Measurements from ENCODE around the gene LGALS9. TPM values are rescaled to one million over a fixed set of nuclear protein-coding genes. Genes with fewer than 3 reads are reported as not detected.
"Not testable (repeated sequence)": the region's sequence is repeated elsewhere in the genome, so short reads cannot be mapped to it uniquely, and the experiment has no call there.

LGALS9 gene
- total RNA-seq, 4 donors from 2014 or later, result 8.9 to 36.4 (median 18.0) TPM

DNA sequence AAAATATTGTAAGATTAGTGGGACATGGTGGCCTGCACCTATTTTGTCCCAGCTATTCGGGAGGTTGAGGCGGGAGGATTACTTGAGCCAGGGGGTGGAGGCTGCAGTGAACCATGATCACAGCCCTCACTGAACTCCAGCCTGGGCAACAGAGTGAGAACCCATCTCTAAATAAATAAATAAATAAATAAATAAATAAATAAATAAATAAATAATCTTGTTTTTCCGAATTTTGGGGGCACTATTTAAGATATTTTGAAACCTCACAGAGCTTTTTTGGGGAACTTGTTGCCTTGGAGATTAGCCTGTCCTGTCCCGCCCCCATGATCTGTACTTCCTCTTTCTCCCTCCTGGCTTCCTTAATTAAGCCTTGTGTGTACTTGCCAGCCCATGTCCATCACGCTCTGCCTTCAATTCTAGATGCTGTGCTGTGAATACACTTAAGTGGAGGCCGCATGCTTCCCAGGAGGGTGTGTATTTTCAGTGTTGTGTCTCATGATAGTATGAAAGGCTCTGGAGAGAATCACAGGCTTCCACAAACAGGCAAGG is 4.4 kb downstream of the LGALS9 start:
- Histone ChIP-seq H3K27ac (no peak overlapping the region), H3K4me3 (replicated peaks in 1 of 3) (no peak overlapping the region), H3K36me3 (no peaks in the 10 kb centered on the region), H3K9me3 (no peaks in the 10 kb centered on the region), H3K4me1 (peaks cover 17 to 36% of the 10 kb centered on the region in 2 donors), H3K27me3 (no peaks in the 10 kb centered on the region)
- WGBS, 2 donors, result 90 to 91% methylated on average over 6 of the region's 6 CpGs
- DNase-seq, result no peak
- no peak for TF ChIP-seq POLR2A (IDR thresholded peaks at IDR 0.05)
- TF ChIP-seq, protein P1, sequence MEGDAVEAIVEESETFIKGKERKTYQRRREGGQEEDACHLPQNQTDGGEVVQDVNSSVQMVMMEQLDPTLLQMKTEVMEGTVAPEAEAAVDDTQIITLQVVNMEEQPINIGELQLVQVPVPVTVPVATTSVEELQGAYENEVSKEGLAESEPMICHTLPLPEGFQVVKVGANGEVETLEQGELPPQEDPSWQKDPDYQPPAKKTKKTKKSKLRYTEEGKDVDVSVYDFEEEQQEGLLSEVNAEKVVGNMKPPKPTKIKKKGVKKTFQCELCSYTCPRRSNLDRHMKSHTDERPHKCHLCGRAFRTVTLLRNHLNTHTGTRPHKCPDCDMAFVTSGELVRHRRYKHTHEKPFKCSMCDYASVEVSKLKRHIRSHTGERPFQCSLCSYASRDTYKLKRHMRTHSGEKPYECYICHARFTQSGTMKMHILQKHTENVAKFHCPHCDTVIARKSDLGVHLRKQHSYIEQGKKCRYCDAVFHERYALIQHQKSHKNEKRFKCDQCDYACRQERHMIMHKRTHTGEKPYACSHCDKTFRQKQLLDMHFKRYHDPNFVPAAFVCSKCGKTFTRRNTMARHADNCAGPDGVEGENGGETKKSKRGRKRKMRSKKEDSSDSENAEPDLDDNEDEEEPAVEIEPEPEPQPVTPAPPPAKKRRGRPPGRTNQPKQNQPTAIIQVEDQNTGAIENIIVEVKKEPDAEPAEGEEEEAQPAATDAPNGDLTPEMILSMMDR (IDR thresholded peaks at IDR 0.05), result no peak
- intact Hi-C loops (cut with DNase I), result no loop called here

DNA sequence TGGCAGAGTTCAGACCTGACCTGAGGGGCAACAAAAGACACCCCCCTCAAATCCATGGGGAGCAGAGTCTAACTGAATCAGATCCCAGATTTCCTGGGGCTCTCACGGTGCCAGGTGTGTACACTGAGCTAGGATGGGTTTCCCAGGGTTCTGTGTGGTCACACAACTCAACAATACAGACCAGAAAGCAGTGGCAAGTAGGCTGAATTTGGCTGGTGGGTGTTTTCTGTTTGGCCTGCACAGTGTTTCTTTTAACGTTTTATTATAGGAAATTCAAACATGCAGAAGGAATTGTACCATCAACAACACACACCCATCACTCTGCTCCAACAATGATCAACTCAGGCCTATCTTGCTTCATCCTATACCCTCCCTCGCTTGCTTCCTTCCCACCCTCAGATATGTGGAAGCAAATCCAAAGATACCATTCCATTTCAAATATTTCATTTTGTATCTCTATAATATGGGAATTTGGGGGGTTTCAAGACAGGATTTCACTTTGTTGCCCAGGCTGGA is 5.1 kb downstream of the LGALS9 start:
- H3K27ac ChIP-seq; H3K9me3 ChIP-seq; H3K27me3 ChIP-seq; H3K36me3 ChIP-seq; DNase-seq; H3K4me3 ChIP-seq (replicated peaks in 1 of 3); intact Hi-C loops (cut with DNase I): not testable (repeated sequence)
- WGBS, 2 donors, result 82 to 85% methylated on average over 3 of the region's 3 CpGs
- H3K4me1 ChIP-seq, result peaks cover 17 to 31% of the 10 kb centered on the region in 2 donors

DNA sequence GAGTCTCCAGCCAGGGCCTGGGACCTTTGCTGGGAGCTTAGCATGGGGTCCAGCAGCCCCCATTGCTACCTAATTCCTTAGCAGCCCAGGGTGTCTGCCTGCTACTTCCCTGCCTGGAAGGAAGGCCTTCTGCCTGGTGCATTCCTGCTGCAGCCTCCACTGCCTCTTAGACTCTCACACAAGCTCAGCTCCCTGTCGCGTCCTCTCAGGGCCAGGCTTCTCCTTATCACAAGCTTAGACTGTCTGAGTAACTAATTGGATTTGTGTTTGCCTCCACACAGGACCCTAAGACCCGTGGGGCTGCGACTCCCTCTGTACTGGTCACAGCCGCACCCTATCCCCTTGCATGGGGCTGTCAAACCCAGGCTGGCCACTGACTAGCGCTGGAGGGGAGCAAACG is 6.8 kb downstream of the LGALS9 start:
- H3K36me3 ChIP-seq; H3K27ac ChIP-seq; H3K4me3 ChIP-seq (replicated peaks in 1 of 3); intact Hi-C loops (cut with DNase I); H3K9me3 ChIP-seq; DNase-seq; H3K27me3 ChIP-seq: not testable (repeated sequence)
- 87 to 90% methylated on average over 3 to 4 of the region's 7 CpGs for WGBS, 2 donors
- peaks cover 7 to 15% of the 10 kb centered on the region in 2 donors for H3K4me1 ChIP-seq

DNA sequence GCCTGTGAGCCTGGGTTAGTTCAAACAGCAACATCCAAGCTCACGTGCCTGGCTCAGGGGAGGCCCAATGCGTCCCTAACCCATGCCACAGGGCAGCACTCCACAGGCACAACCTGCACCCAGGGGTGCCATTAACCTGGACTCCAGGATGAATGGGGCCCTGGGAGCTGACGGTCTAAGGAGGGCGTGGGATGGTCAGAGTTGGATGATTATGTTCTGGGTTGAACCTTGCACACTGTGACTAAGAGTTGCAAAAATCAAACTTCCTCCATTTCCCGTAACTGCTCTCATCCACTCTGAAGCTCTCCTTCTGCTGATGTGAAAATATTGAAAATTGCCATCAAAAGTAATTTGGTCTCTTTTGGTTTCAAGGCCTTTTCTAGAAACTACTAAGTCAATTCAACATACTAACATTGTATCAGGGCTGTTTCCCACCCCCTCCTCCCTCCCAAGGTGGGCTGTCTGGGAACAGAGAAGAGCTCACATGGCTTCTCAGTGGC is 7.5 kb downstream of the LGALS9 start:
- DNase-seq; H3K36me3 ChIP-seq; H3K27me3 ChIP-seq; H3K4me1 ChIP-seq; H3K4me3 ChIP-seq (replicated peaks in 1 of 3); H3K9me3 ChIP-seq; intact Hi-C loops (cut with DNase I); H3K27ac ChIP-seq: not testable (repeated sequence)
- WGBS, 2 donors, result 79 to 93% methylated on average over 1 of the region's 5 CpGs

DNA sequence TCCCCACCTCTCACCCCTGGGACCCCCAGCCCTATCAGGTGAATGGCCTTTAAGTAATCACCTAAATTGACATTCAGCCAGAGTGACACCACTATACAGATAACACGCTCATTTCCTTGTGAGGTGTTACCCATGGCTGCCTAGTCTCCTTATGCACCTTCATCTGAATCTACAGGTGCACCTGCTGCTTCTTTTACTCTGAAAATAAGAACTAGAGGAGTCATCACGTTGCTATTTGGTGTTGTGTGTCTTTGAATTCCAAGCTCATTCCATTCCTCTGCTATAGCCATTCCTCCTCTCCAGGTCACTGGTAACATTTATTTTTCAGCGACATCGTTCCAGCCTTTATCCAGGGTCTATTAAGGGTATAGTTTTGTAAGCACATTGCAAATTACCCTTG is 9.8 kb downstream of the LGALS9 start:
- Histone ChIP-seq H3K27ac (no peak overlapping the region), H3K9me3 (no peaks in the 10 kb centered on the region), H3K4me1 (no peaks in the 10 kb centered on the region), H3K36me3 (no peaks in the 10 kb centered on the region), H3K27me3 (no peaks in the 10 kb centered on the region), H3K4me3 (replicated peaks in 1 of 3) (no peak overlapping the region)
- TF ChIP-seq, protein P1 (IDR thresholded peaks at IDR 0.05), result no peak
- TF ChIP-seq POLR2A (IDR thresholded peaks at IDR 0.05), result no peak
- intact Hi-C loops (cut with DNase I), result no loop called here
- WGBS, 2 donors, result 84 to 86% methylated on average over 4 of the region's 4 CpGs
- DNase-seq, result no peak

DNA sequence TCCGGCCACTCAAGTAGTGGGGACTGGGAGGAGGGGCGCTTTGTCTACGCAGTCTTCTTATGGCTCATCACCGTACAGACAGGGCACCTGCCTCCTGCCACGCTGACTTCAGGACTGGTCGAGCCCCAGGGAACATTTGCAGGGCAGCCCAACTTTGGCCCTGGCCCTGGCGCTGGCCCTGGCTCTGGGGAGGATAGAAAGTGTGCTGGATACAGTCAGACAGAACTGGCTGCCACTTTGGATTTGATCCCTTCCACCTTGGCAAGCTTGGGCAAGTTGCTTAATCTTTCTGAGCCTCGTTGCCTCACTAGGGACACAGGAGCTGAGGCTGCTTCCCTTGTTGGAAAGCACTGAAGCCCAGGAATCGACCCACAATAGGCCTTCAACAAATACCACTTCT is 13.6 kb downstream of the LGALS9 start:
- Histone ChIP-seq H3K27ac (no peak overlapping the region), H3K27me3 (no peaks in the 10 kb centered on the region), H3K36me3 (no peaks in the 10 kb centered on the region), H3K4me3 (replicated peaks in 1 of 3) (no peak overlapping the region), H3K9me3 (no peaks in the 10 kb centered on the region), H3K4me1 (no peaks in the 10 kb centered on the region)
- no peak for DNase-seq
- 63 to 74% methylated on average over 7 to 9 of the region's 9 CpGs for WGBS, 2 donors
- TF ChIP-seq POLR2A (IDR thresholded peaks at IDR 0.05), result no peak
- TF ChIP-seq, protein P1 (IDR thresholded peaks at IDR 0.05), result no peak
- intact Hi-C loops (cut with DNase I), result no loop called here

DNA sequence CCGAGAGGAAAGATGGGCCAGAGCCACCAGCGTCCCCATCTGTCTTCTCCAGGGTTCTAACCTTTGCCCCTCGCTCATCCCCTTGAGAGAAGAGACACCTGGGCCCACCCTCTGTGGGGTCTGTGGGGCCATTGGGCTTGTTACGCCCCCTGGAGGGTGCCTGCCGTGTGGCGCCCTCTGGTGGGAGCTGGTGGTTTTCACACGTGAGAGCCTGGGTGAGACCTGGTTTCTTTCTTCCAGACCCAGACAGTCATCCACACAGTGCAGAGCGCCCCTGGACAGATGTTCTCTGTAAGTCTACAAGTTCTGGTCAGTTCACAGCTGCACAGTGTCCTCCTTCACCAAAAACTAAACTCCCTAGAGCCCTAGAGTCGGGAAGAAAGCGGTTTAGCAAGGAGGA is 14.6 kb downstream of the LGALS9 start:
- H3K27ac ChIP-seq; DNase-seq; H3K4me3 ChIP-seq (replicated peaks in 1 of 3); H3K27me3 ChIP-seq; H3K9me3 ChIP-seq; intact Hi-C loops (cut with DNase I); H3K36me3 ChIP-seq; H3K4me1 ChIP-seq: not testable (repeated sequence)
- WGBS, 2 donors, result 78 to 87% methylated on average over 2 to 3 of the region's 10 CpGs
